Measurements from ENCODE around the gene SIRT2. TPM values are rescaled to one million over a fixed set of nuclear protein-coding genes. Genes with fewer than 3 reads are reported as not detected.
"Not testable (repeated sequence)": the region's sequence is repeated elsewhere in the genome, so short reads cannot be mapped to it uniquely, and the experiment has no call there.

The SIRT2 gene
- total RNA-seq, 1 donor from 2014 or later, result 60.1 TPM

- intact Hi-C loops (cut with DNase I), result no loop called here
- ATAC-seq (peak; percentile 76 to 86), DNase-seq (peak; percentile 90)
- no peak for TF ChIP-seq CTCF (IDR thresholded peaks at IDR 0.05)
- H3K27me3 ChIP-seq (ENCODE audit: low read depth), result no peaks in the 10 kb centered on the region
- peaks cover 38% of the 10 kb centered on the region for H3K4me1 ChIP-seq
- H3K36me3 ChIP-seq, result peaks cover 53% of the 10 kb centered on the region
- H3K9me3 ChIP-seq, result no peaks in the 10 kb centered on the region
- H3K4me3 ChIP-seq, result peak overlapping the region; percentile 71
- peak overlapping the region; percentile 92 for H3K27ac ChIP-seq
Observed at GRCh38 chr19:38831142-38831605, 68.2 kb downstream of the SIRT2 start.

GRCh38 chr19:38830039-38830733 lies 69.2 kb downstream of the SIRT2 start:
- no peaks in the 10 kb centered on the region for H3K9me3 ChIP-seq
- H3K4me1 ChIP-seq, result peaks cover 35% of the 10 kb centered on the region
- peak overlapping the region; percentile 71 for H3K4me3 ChIP-seq
- H3K27ac ChIP-seq, result no peak overlapping the region
- ATAC-seq (no peak), DNase-seq (no peak)
- TF ChIP-seq CTCF (IDR thresholded peaks at IDR 0.05), result no peak
- H3K36me3 ChIP-seq, result peaks cover 53% of the 10 kb centered on the region
- no peaks in the 10 kb centered on the region for H3K27me3 ChIP-seq (ENCODE audit: low read depth)
- intact Hi-C loops (cut with DNase I), result no loop called here

GRCh38 chr19:38829203-38829602 lies 70.2 kb downstream of the SIRT2 start:
- H3K27me3 ChIP-seq (ENCODE audit: low read depth); intact Hi-C loops (cut with DNase I); H3K4me3 ChIP-seq; H3K27ac ChIP-seq; H3K9me3 ChIP-seq; ATAC-seq; DNase-seq: not testable (repeated sequence)
- Histone ChIP-seq H3K4me1 (peaks cover 35% of the 10 kb centered on the region), H3K36me3 (peaks cover 62% of the 10 kb centered on the region)

Other genes starting within 250 kb of the SIRT2 start
- 18.2 TPM for gene CAPN12, start 155.1 kb downstream of the SIRT2 start, total RNA-seq
- not detected for gene LGALS7, start 126.1 kb downstream of the SIRT2 start, total RNA-seq
- gene LGALS7B, start 110.4 kb downstream of the SIRT2 start, total RNA-seq, result not detected
- gene LGALS4, start 86.7 kb downstream of the SIRT2 start, total RNA-seq, result 4.2 TPM
- gene ECH1, start 67.8 kb downstream of the SIRT2 start, total RNA-seq, result 227 TPM
- gene HNRNPL, start 49.6 kb downstream of the SIRT2 start, total RNA-seq, result 274 TPM
- 8.3 TPM for gene RINL, start 21.3 kb downstream of the SIRT2 start, total RNA-seq
- 23.1 TPM for gene NFKBIB, start 351 bp upstream of the SIRT2 start, total RNA-seq
- gene CCER2, start 12.6 kb upstream of the SIRT2 start, total RNA-seq, result not detected
- gene SARS2, start 31.1 kb upstream of the SIRT2 start, total RNA-seq, result 21.0 TPM
- 25.9 TPM for gene MRPS12, start 31.3 kb upstream of the SIRT2 start, total RNA-seq
- gene FBXO17, start 76.1 kb upstream of the SIRT2 start, total RNA-seq, result 10.5 TPM
- 6.4 TPM for gene FBXO27, start 132.9 kb upstream of the SIRT2 start, total RNA-seq
- not detected for gene ACP7, start 184.8 kb upstream of the SIRT2 start, total RNA-seq
- 73.0 TPM for gene PAK4, start 226.2 kb upstream of the SIRT2 start, total RNA-seq